Chondrocyte (in vitro differentiated cells): Measurements from ENCODE around the gene NDFIP2. TPM values are rescaled to one million over a fixed set of nuclear protein-coding genes. Genes with fewer than 3 reads are reported as not detected.

Source experiments
- DNase-seq: peaks from one replicate; pipeline ENCODE4 v3.0.0; 2021; ENCODE audit warnings: mixed read lengths, low spot score
- H3K27ac Mint-ChIP-seq: one replicate; pipeline ENCODE4 v1.8.0; 2021; ENCODE audit warnings: mild to moderate bottlenecking, moderate library complexity, mixed read lengths; ENCODE audit not compliant: unreplicated experiment
- H3K27me3 Mint-ChIP-seq: 2 replicates; pipeline ENCODE4 v1.8.0; 2021; ENCODE audit warnings: low read depth, mixed read lengths
- H3K36me3 Mint-ChIP-seq: 2 replicates; pipeline ENCODE4 v1.8.0; 2021; ENCODE audit warnings: low read depth, mixed read lengths
- H3K4me1 Mint-ChIP-seq: 2 replicates; pipeline ENCODE4 v1.8.0; 2021; ENCODE audit warnings: low read depth, mild to moderate bottlenecking, mixed read lengths
- H3K4me3 Mint-ChIP-seq: one replicate; pipeline ENCODE4 v1.8.0; 2021; ENCODE audit warnings: mild to moderate bottlenecking, moderate library complexity, mixed read lengths; ENCODE audit not compliant: unreplicated experiment
- H3K9me3 Mint-ChIP-seq: 2 replicates; pipeline ENCODE4 v1.8.0; 2021; ENCODE audit warnings: low read depth, mixed read lengths
- CTCF ChIP-seq: fragments of 200-600 bp; sonication (generic); IDR thresholded peaks from 2 replicates; pipeline ENCODE4 v1.5.0; 2021; ENCODE audit warnings: antibody characterized with exemption, mild to moderate bottlenecking, moderate library complexity
- total RNA-seq: library from RNA; stranded (reverse); gene quantifications from 3 replicates; pipeline ENCODE4 v1.2.1, GENCODE V29; 2021

Gene NDFIP2
- total RNA-seq, 1 donor from 2014 or later: 33.9 TPM

GRCh38 chr13:79508224-79508961 lies 27.4 kb downstream of the NDFIP2 start:
- Mint-ChIP-seq H3K9me3 (no peaks in the 10 kb centered on the region), H3K36me3 (no peaks in the 10 kb centered on the region), H3K4me3 (no peak overlapping the region), H3K27me3 (no peaks in the 10 kb centered on the region), H3K27ac (no peak overlapping the region), H3K4me1 (peaks cover 4% of the 10 kb centered on the region)
- no peak for DNase-seq
- TF ChIP-seq CTCF: no peak

GRCh38 chr13:79511611-79512010 lies 30.7 kb downstream of the NDFIP2 start:
- H3K4me1 Mint-ChIP-seq: peaks cover 4% of the 10 kb centered on the region
- no peak overlapping the region for H3K4me3 Mint-ChIP-seq
- no peaks in the 10 kb centered on the region for H3K9me3 Mint-ChIP-seq
- DNase-seq: no peak
- no peak overlapping the region for H3K27ac Mint-ChIP-seq
- H3K27me3 Mint-ChIP-seq: no peaks in the 10 kb centered on the region
- no peak for TF ChIP-seq CTCF
- H3K36me3 Mint-ChIP-seq: no peaks in the 10 kb centered on the region

GRCh38 chr13:79512950-79513349 lies 32.0 kb downstream of the NDFIP2 start:
- DNase-seq: no peak
- Mint-ChIP-seq H3K9me3 (no peaks in the 10 kb centered on the region), H3K27ac (no peak overlapping the region), H3K27me3 (no peaks in the 10 kb centered on the region), H3K4me1 (peaks cover 4% of the 10 kb centered on the region), H3K36me3 (no peaks in the 10 kb centered on the region), H3K4me3 (no peak overlapping the region)
- no peak for TF ChIP-seq CTCF

- no peaks in the 10 kb centered on the region for H3K27me3 Mint-ChIP-seq
- no peaks in the 10 kb centered on the region for H3K36me3 Mint-ChIP-seq
- H3K4me3 Mint-ChIP-seq: no peak overlapping the region
- no peaks in the 10 kb centered on the region for H3K4me1 Mint-ChIP-seq
- no peaks in the 10 kb centered on the region for H3K9me3 Mint-ChIP-seq
- no peak overlapping the region for H3K27ac Mint-ChIP-seq
- no peak for TF ChIP-seq CTCF
- no peak for DNase-seq
Measured at GRCh38 chr13:79516595-79516994, 35.6 kb downstream of the NDFIP2 start.

- no peak for DNase-seq
- Mint-ChIP-seq H3K27ac (no peak overlapping the region), H3K36me3 (peaks cover 5% of the 10 kb centered on the region), H3K4me3 (no peak overlapping the region), H3K9me3 (peaks cover 2% of the 10 kb centered on the region), H3K4me1 (peaks cover 7% of the 10 kb centered on the region), H3K27me3 (no peaks in the 10 kb centered on the region)
- TF ChIP-seq CTCF: no peak
Measured at GRCh38 chr13:79519255-79519654, 38.3 kb downstream of the NDFIP2 start.
